Activated CD4-positive, CD25-positive, alpha-beta regulatory T cell treated with anti-CD3 and anti-CD28 coated beads, Interleukin-2, amount 50 U/mL, for 16 hours (primary cell): Measurements from ENCODE around the gene ZNF280B.

Experiments
- DNase-seq: peaks from one replicate; pipeline ENCODE4 v3.0.0-alpha.2; 2020; ENCODE audit warnings: low read depth, low spot score

ZNF280B gene

GRCh38 chr22:22508274-22509176 lies at the start of gene ZNF280B:
TSS of gene ZNF280B (minus strand) at chr22:22508742. CDS start at chr22:22489398, 19,344 bp downstream.
- peak; percentile 50 for DNase-seq

- DNase-seq: no peak
These were observed 48.7 kb upstream of the ZNF280B start for GRCh38 chr22:22556995-22557925.

GRCh38 chr22:22556578-22556977 lies 48.0 kb upstream of the ZNF280B start:
- DNase-seq: no peak

- no peak for DNase-seq
These were observed 47.1 kb upstream of the ZNF280B start for GRCh38 chr22:22555596-22555995.

- DNase-seq: no peak
These were observed 46.2 kb upstream of the ZNF280B start for GRCh38 chr22:22554587-22555284.

- DNase-seq: no peak
These were observed 45.4 kb upstream of the ZNF280B start for GRCh38 chr22:22553735-22554586.

GRCh38 chr22:22553141-22553540 lies 44.6 kb upstream of the ZNF280B start:
- no peak for DNase-seq

- DNase-seq: no peak
These were observed 44.1 kb upstream of the ZNF280B start for GRCh38 chr22:22552630-22553029.

- DNase-seq: no peak
These were observed 42.4 kb upstream of the ZNF280B start for GRCh38 chr22:22550789-22551434.

- no peak for DNase-seq
These were observed 40.4 kb upstream of the ZNF280B start for GRCh38 chr22:22548910-22549309.

GRCh38 chr22:22548317-22548716 lies 39.8 kb upstream of the ZNF280B start:
- DNase-seq: no peak

GRCh38 chr22:22547692-22548300 lies 39.3 kb upstream of the ZNF280B start:
- DNase-seq: no peak

- DNase-seq: no peak
These were observed 38.7 kb upstream of the ZNF280B start for GRCh38 chr22:22547226-22547625.

GRCh38 chr22:22546490-22546889 lies 37.9 kb upstream of the ZNF280B start:
- no peak for DNase-seq

GRCh38 chr22:22545084-22545483 lies 36.5 kb upstream of the ZNF280B start:
- no peak for DNase-seq

GRCh38 chr22:22538226-22538989 lies 29.9 kb upstream of the ZNF280B start:
- DNase-seq: no peak

GRCh38 chr22:22536916-22537315 lies 28.4 kb upstream of the ZNF280B start:
- no peak for DNase-seq

- no peak for DNase-seq
These were observed 28.0 kb upstream of the ZNF280B start for GRCh38 chr22:22536515-22536914.

GRCh38 chr22:22535662-22536061 lies 27.1 kb upstream of the ZNF280B start:
- DNase-seq: no peak
